ENCODE data around the gene TTLL5. TPM values are rescaled to one million over a fixed set of nuclear protein-coding genes. Genes with fewer than 3 reads are reported as not detected.

Gene TTLL5
- total RNA-seq, 1 donor from 2014 or later = 43.1 TPM

DNA sequence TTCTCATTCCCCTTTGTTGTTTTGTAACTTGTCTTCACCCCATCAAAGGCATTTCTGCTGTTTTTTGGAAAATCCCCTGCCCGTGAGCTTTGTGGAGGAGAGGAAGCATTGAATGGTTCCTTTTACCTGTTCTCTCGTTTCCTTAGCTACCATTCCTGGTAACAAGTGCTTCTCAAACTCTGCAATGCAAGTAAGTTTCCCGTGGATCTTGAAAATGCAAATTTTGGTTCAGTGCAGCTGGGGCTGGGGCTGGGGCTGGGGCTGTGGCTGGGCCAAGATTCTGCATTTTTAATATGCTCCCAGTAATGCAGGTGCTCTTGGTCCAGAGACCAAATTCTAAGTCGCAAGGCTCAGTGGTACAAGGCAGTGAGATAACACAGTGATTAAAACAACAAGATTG lies 151.6 kb downstream of the TTLL5 start:
- H3K9me3 Mint-ChIP-seq (ENCODE audit: unreplicated experiment) = no peaks in the 10 kb centered on the region
- H3K4me1 Mint-ChIP-seq (ENCODE audit: low read depth, unreplicated experiment) = peaks cover 2% of the 10 kb centered on the region
- DNase-seq = no peak
- TF ChIP-seq, protein P1, sequence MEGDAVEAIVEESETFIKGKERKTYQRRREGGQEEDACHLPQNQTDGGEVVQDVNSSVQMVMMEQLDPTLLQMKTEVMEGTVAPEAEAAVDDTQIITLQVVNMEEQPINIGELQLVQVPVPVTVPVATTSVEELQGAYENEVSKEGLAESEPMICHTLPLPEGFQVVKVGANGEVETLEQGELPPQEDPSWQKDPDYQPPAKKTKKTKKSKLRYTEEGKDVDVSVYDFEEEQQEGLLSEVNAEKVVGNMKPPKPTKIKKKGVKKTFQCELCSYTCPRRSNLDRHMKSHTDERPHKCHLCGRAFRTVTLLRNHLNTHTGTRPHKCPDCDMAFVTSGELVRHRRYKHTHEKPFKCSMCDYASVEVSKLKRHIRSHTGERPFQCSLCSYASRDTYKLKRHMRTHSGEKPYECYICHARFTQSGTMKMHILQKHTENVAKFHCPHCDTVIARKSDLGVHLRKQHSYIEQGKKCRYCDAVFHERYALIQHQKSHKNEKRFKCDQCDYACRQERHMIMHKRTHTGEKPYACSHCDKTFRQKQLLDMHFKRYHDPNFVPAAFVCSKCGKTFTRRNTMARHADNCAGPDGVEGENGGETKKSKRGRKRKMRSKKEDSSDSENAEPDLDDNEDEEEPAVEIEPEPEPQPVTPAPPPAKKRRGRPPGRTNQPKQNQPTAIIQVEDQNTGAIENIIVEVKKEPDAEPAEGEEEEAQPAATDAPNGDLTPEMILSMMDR (IDR thresholded peaks at IDR 0.05; ENCODE audit: partially characterized antibody, unreplicated experiment) = no peak
- no peak overlapping the region for H3K27ac Mint-ChIP-seq (ENCODE audit: unreplicated experiment)
- H3K36me3 Mint-ChIP-seq (ENCODE audit: unreplicated experiment) = no peaks in the 10 kb centered on the region
- H3K27me3 Mint-ChIP-seq (ENCODE audit: unreplicated experiment) = no peaks in the 10 kb centered on the region
- no peak overlapping the region for H3K4me3 Mint-ChIP-seq (ENCODE audit: unreplicated experiment)

DNA sequence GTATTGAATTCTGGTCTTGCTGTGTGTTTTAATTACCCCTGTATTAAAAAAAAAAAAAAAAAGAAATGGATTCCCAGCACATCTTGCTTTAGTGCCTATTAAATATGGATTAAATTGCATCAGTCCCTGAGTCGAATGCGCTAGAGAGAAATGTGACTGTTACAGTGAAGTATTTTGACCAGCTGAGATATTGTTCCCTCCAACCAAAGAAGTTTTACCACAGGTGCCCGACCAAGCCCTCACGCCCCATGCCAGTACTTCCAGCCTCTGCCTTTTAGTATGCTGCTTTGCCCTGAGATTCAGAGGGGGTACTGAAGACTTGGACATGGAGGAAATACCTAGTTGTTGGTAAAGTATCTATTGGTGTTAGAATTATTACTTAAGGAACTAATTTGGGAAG lies 159.7 kb downstream of the TTLL5 start:
- Mint-ChIP-seq H3K4me1 (ENCODE audit: low read depth, unreplicated experiment) (peaks cover 7% of the 10 kb centered on the region), H3K27me3 (ENCODE audit: unreplicated experiment) (no peaks in the 10 kb centered on the region), H3K36me3 (ENCODE audit: unreplicated experiment) (no peaks in the 10 kb centered on the region), H3K9me3 (ENCODE audit: unreplicated experiment) (no peaks in the 10 kb centered on the region), H3K27ac (ENCODE audit: unreplicated experiment) (no peak overlapping the region), H3K4me3 (ENCODE audit: unreplicated experiment) (no peak overlapping the region)
- TF ChIP-seq, protein P1 (IDR thresholded peaks at IDR 0.05; ENCODE audit: partially characterized antibody, unreplicated experiment) = no peak
- no peak for DNase-seq

GRCh38 chr14:75821831-75822521 lies 160.9 kb downstream of the TTLL5 start:
- Mint-ChIP-seq H3K27ac (ENCODE audit: unreplicated experiment) (no peak overlapping the region), H3K36me3 (ENCODE audit: unreplicated experiment) (no peaks in the 10 kb centered on the region), H3K27me3 (ENCODE audit: unreplicated experiment) (no peaks in the 10 kb centered on the region), H3K9me3 (ENCODE audit: unreplicated experiment) (no peaks in the 10 kb centered on the region), H3K4me3 (ENCODE audit: unreplicated experiment) (no peak overlapping the region), H3K4me1 (ENCODE audit: low read depth, unreplicated experiment) (peaks cover 17% of the 10 kb centered on the region)
- no peak for DNase-seq
- TF ChIP-seq, protein P1 (IDR thresholded peaks at IDR 0.05; ENCODE audit: partially characterized antibody, unreplicated experiment) = no peak

- TF ChIP-seq, protein P1 (IDR thresholded peaks at IDR 0.05; ENCODE audit: partially characterized antibody, unreplicated experiment) = no peak
- Mint-ChIP-seq H3K36me3 (ENCODE audit: unreplicated experiment) (no peaks in the 10 kb centered on the region), H3K9me3 (ENCODE audit: unreplicated experiment) (no peaks in the 10 kb centered on the region), H3K27me3 (ENCODE audit: unreplicated experiment) (no peaks in the 10 kb centered on the region), H3K4me1 (ENCODE audit: low read depth, unreplicated experiment) (peaks cover 22% of the 10 kb centered on the region), H3K27ac (ENCODE audit: unreplicated experiment) (no peak overlapping the region), H3K4me3 (ENCODE audit: unreplicated experiment) (no peak overlapping the region)
- no peak for DNase-seq
These were observed 161.6 kb downstream of the TTLL5 start for GRCh38 chr14:75822522-75823141.

DNA sequence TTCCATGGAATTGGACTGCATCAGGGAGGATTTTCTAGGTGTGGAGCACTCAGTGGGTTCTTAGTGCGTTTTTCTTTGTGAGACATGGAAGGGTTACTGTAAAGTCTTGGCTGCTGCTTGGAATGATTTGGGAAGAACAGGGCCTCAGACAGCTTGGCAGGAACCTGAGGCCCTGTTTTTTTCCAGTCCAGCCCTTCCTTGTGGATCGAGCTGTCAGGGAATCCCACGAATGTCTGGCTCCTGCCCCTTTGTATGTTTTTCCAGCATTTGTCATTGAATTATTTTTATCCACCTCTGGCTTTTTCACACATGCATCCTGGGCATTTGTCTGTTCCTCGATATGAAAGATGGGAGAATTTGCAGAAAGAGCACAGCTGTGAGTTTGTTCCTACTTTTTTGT lies 162.3 kb downstream of the TTLL5 start:
- H3K27me3 Mint-ChIP-seq (ENCODE audit: unreplicated experiment) = no peaks in the 10 kb centered on the region
- no peak overlapping the region for H3K4me3 Mint-ChIP-seq (ENCODE audit: unreplicated experiment)
- TF ChIP-seq, protein P1 (IDR thresholded peaks at IDR 0.05; ENCODE audit: partially characterized antibody, unreplicated experiment) = no peak
- peaks cover 22% of the 10 kb centered on the region for H3K4me1 Mint-ChIP-seq (ENCODE audit: low read depth, unreplicated experiment)
- H3K36me3 Mint-ChIP-seq (ENCODE audit: unreplicated experiment) = no peaks in the 10 kb centered on the region
- no peak for DNase-seq
- no peaks in the 10 kb centered on the region for H3K9me3 Mint-ChIP-seq (ENCODE audit: unreplicated experiment)
- no peak overlapping the region for H3K27ac Mint-ChIP-seq (ENCODE audit: unreplicated experiment)
